ENCODE measurements around the gene NUBPL. TPM values are rescaled to one million over a fixed set of nuclear protein-coding genes. Genes with fewer than 3 reads are reported as not detected.

Gene NUBPL
- total and polyA plus RNA-seq, 12 donors: 3.6 to 27.3 (median 16.9) TPM

- H3K36me3 ChIP-seq (replicated peaks in 1 of 2): no peaks in the 10 kb centered on the region
- DNase-seq: no peak
- no peak for TF ChIP-seq CTCF (IDR thresholded peaks at IDR 0.05)
- TF ChIP-seq POLR2A (IDR thresholded peaks at IDR 0.05): no peak
- H3K4me1 ChIP-seq (replicated peaks in 1 of 2): no peaks in the 10 kb centered on the region
- H3K27ac ChIP-seq: no peak overlapping the region
- no peak overlapping the region for H3K4me3 ChIP-seq
- H3K27me3 ChIP-seq: no peaks in the 10 kb centered on the region
- H3K9me3 ChIP-seq (replicated peaks in 1 of 3): no peaks in the 10 kb centered on the region
- intact Hi-C loops (cut with DNase I): no loop called here
- 42 to 78% (median 61%) methylated on average over 1 of the region's 1 CpG for WGBS, 4 donors
These were observed 32.2 kb upstream of the NUBPL start for GRCh38 chr14:31529053-31529452.

DNA sequence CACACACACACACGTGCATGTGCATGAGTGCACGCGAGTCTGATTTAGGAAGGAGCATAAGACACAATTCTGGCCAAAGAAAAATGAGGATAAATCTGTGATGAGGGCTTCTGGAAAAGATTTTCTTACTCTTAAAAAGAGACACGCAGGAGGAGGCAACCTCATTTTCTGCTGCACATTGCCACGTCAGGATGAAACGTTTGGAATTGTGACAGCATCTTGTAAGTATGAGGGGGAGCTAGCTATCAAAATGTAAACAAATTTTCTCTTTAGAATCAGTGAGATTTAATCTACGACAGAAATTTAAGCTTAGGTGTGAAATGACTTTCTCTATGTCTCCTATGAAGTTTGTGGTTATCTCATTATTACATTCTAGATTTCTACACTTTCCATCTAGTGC lies 31.1 kb upstream of the NUBPL start:
- intact Hi-C loops (cut with DNase I): no loop called here
- DNase-seq: no peak
- no peak overlapping the region for H3K4me3 ChIP-seq
- TF ChIP-seq CTCF (IDR thresholded peaks at IDR 0.05) (no peak), POLR2A (IDR thresholded peaks at IDR 0.05) (no peak)
- H3K27me3 ChIP-seq: no peaks in the 10 kb centered on the region
- no peak overlapping the region for H3K27ac ChIP-seq
- H3K9me3 ChIP-seq (replicated peaks in 1 of 3): no peaks in the 10 kb centered on the region
- 55 to 65% (median 62%) methylated on average over 7 of the region's 7 CpGs for WGBS, 4 donors
- no peaks in the 10 kb centered on the region for H3K4me1 ChIP-seq (replicated peaks in 1 of 2)
- H3K36me3 ChIP-seq (replicated peaks in 1 of 2): no peaks in the 10 kb centered on the region

DNA sequence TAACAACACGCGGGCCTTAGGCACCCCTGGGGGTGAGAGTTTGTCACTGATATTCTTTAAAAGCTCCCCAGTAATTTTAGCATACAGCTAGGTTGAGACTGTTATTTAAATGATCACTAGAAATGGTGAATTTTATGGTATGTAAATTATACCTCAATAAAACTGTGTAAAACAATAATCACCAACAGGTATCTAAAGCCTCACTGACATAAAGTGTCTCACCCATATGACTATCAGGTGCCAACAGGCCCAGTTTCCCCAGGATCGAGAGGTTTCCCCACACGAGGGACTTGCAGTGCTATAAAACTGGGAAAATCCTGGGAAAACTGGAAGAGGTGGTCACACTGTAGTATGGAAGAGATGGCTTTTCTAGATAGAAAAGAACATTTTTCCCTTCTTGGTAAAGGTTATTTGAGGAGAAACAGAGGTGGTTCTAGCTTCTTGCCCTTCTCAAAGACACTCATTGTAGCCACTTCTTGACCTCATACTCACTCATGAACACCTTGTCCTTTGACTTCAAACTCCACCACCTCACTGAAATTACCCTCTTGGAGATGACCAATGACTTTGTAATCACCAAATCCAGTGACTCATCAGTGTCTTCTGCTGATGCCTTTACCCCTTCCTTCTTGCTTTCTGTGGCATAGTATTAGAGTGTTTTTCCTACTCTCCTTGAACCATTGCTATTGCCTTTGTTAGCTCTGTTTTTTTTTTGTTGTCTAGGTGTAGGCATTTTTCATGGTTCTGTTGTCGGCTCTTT lies 24.8 kb upstream of the NUBPL start:
- Histone ChIP-seq H3K36me3 (replicated peaks in 1 of 2) (no peaks in the 10 kb centered on the region), H3K27me3 (no peaks in the 10 kb centered on the region), H3K9me3 (replicated peaks in 1 of 3) (no peaks in the 10 kb centered on the region), H3K27ac (no peak overlapping the region), H3K4me1 (replicated peaks in 1 of 2) (no peaks in the 10 kb centered on the region), H3K4me3 (no peak overlapping the region)
- TF ChIP-seq POLR2A (IDR thresholded peaks at IDR 0.05) (no peak), CTCF (IDR thresholded peaks at IDR 0.05) (no peak)
- 81 to 85% (median 82%) methylated on average over 5 of the region's 5 CpGs for WGBS, 4 donors
- no peak for DNase-seq
- intact Hi-C loops (cut with DNase I): no loop called here

DNA sequence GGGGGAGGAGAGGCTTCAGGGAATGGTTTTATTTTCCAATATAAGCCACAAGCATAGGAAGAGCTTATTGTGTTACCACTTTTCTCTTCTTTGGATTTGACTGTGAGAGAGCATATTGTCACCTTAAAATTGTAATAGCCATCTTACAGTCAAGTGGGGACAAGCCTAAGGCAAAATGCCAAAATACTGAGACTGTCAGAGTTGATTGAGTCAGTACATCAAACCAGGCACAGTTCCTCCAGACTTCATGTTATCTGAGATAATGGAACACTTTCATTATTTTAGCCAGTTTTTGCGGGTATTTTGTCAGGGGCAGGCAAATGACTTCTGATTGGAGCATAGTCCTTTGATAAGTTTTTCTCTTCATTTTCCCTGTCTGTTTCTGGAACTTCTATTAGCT lies 19.5 kb upstream of the NUBPL start:
- no peak overlapping the region for H3K4me3 ChIP-seq
- H3K27ac ChIP-seq: no peak overlapping the region
- no peaks in the 10 kb centered on the region for H3K4me1 ChIP-seq (replicated peaks in 1 of 2)
- 83 to 92% (median 90%) methylated on average over 1 of the region's 1 CpG for WGBS, 4 donors
- no peak for DNase-seq
- no peaks in the 10 kb centered on the region for H3K27me3 ChIP-seq
- no peaks in the 10 kb centered on the region for H3K36me3 ChIP-seq (replicated peaks in 1 of 2)
- intact Hi-C loops (cut with DNase I): no loop called here
- no peaks in the 10 kb centered on the region for H3K9me3 ChIP-seq (replicated peaks in 1 of 3)
- no peak for TF ChIP-seq POLR2A (IDR thresholded peaks at IDR 0.05)
- TF ChIP-seq CTCF (IDR thresholded peaks at IDR 0.05): no peak

Data from adrenal gland (tissue), 12 donors.